Activated naive CD8-positive, alpha-beta T cell treated with anti-CD3 and anti-CD28 coated beads, Interleukin-2, amount 50 U/mL, for 16 hours (primary cell): Measurements from ENCODE around the gene AKAP6.

Source experiments
- DNase-seq: peaks from one replicate; pipeline ENCODE4 v3.0.0-alpha.2; 2020; ENCODE audit warnings: low read depth, low spot score

The AKAP6 gene

GRCh38 chr14:32622742-32623141 lies 293.6 kb downstream of the AKAP6 start:
- no peak for DNase-seq

DNA sequence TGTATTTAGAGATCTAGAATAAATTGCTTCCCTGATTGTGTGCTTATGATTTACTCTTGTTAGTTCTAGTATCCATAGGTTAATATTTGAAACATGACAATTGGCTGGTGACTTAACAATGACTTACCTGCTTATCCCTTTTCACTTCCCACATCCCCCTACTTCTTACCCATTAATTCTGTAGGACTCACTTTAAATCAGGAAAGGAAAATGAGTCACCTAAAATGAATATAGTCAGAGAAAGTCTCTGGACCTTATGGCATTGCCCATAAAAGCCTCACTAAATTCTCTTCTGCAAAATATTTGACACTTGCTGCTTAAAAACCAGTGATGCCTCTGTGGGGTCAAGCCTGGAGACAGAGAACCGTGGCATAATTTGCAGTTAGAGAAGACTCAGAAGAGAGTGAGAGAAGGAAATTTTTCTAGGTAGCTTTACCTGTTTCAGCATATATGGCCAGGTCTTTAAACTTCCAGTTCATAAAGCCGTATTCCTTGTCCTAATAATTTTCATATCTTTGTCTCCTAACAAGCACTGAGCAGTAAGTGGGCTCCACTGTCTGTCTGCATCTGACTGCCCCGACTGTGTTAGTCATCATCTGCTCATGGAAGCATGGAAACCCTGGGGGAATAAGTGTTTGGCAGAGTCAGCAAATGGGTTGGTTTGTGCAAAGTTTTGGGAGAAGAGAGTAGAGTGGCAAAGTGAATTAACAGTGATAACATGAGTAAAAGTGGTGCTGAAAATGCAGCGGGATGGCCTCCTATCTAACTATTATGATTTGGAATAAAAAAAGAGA lies 294.4 kb downstream of the AKAP6 start:
- no peak for DNase-seq

- DNase-seq, result no peak
Observed at GRCh38 chr14:32625211-32625610, 296.1 kb downstream of the AKAP6 start.

DNA sequence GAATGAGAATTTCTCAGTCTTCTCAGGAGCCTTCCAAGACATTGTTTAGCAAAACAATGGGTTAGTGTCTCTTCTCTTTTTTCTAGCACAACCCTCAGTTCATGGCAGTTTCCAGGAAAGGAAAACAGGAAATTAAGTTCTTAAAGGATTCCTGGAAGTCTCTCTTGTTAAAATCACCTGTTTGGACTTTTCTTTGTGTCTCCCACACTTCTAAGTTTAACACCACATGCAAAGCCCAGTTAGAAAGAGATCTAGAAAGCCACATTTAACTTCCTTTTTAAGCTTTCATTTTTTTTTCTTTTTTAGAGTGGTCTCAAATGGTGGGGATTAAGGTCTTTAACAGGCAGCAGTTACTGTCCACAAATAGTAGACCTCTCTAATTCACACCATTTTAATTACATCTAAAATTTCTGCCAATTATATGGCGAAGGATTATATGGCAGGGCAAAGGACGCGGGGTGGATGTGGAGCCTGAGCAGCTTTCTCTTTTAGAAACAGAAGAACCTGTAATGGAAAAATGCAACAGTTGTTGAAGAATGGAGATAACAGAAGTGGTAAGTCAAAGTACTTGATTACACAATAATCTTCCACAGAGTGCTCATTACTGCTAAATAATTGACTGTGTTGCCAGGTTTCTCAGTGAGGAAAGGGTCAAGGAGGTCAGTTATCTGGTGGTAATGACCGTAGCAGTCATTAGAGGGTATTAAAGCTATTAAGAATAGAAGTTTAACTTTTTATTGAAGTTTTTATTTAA lies 298.6 kb downstream of the AKAP6 start:
- DNase-seq, result no peak

DNA sequence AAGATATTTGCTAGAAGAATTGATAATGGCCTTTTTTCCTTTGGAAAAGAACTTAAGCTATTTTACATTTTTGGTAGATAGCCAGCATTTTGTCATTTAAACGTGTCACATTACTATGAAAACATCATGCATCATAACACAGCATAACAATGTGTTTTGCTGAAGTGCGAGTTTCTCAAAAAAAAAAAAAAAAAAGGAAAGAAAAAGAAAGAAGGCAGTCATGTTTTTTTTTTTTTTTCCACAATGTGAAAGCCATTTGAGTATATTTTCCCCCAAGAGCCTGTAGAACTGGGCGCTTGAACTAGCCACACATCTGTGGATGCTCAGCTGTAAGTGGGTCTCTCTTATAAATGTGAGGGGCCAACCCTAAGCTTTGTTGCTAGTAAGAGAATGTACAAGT lies 300.1 kb downstream of the AKAP6 start:
- no peak for DNase-seq

GRCh38 chr14:32630701-32631100 lies 301.6 kb downstream of the AKAP6 start:
- DNase-seq, result no peak

- DNase-seq, result no peak
Observed at GRCh38 chr14:32633224-32633859, 304.2 kb downstream of the AKAP6 start.

- no peak for DNase-seq
Observed at GRCh38 chr14:32633930-32634329, 304.8 kb downstream of the AKAP6 start.

DNA sequence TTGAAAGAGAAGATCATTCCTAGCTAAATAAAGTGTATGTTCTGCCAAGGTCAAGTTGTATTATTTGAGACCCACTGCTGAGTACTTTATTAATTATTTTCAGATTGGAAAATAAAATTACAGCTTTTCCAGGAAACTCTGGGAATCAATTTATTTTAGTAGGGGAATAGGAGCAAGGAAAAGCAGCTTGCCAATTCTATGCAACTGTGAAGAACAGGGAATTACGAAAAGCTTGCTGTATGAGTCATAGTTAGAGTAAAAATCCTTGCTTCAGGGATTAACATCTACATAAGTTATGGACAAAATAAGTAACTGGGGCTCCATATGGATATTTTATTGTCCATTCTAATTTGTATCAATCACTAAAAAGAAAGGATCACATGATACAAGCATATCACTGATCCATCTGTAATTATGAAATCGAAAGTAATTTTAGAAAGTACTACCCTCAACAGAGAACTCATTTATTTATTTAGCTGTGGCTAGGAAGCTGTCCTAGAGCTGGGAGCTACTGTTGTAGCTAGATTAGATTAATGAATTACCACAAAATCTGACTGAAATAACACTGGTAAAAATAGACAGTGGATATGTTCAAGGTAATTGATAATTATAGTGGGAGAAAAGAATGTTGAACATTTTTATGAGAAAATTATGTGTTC lies 306.1 kb downstream of the AKAP6 start:
- DNase-seq, result no peak

DNA sequence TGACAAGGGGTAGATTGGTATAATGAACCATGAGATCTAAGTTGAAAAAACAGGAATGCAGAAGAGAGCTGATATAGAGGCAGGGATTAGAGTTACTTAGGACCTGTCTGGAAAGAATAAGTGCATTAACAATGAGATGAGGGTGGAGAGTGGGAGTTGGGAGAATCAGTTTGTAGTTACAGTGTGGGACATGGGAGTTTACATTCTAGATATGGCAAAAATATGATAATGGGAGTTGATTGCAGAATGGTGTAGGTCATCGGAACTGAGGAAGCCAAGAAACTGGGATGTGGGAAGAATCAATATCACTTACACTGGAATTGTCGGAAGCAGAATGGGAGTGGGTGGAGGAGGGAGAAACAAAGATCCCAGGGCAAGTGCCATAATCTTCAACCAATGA lies 308.5 kb downstream of the AKAP6 start:
- DNase-seq, result no peak

DNA sequence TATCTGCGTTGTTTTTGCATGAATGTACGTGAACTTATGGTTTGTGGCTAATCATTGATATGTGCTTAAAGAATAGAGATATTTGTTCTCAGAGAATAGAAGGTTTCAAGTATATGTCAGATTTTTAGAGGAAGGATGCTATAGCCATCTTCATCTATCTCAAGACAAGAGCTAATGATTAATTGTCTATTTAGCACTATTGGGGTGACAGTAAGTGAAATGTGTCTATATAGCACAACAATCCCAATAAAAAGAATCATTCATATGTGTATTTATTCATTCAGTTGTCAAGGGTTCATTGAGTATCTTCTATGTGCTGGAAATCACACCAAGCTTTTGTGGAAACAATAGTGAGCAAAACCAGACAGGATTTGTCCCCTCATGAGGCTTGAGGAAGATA lies 310.1 kb downstream of the AKAP6 start:
- DNase-seq, result no peak

DNA sequence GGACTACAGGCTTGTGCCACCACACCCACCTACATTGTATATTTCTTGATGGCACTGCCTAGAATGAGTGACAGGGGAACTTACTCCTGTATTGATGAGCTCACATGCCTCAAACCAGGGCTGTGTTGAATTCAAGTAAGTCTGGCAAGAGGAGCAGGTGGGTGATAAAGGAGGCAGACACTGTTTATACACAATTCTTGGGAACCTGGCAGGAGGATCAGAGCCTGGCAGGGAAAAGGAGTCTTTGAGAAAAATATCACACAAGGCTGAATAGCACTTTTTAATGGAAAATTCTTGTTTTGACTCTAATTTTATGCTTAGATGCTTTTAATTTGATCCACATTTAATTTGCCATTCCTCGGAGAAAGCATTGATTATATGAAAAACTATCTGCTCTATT lies 316.5 kb downstream of the AKAP6 start:
- DNase-seq, result no peak

DNA sequence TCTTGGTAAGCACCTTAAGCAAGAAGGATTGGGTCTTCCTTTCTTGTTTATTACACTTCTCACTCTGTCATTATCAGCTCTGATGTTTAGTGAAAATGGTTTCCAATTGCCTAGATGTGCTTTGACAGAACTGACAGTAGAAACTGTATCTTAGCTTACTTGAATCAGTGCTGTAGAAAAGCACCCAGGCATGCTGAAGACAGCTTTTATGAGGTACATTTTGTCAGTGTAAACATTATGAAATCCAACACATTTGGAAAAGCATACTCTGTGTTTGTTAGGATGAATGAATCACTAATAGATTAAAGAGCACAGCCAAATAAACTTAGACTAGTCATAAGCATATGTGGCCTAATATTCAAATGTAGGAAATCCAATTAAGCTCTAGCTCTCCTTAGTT lies 319.3 kb downstream of the AKAP6 start:
- no peak for DNase-seq

DNA sequence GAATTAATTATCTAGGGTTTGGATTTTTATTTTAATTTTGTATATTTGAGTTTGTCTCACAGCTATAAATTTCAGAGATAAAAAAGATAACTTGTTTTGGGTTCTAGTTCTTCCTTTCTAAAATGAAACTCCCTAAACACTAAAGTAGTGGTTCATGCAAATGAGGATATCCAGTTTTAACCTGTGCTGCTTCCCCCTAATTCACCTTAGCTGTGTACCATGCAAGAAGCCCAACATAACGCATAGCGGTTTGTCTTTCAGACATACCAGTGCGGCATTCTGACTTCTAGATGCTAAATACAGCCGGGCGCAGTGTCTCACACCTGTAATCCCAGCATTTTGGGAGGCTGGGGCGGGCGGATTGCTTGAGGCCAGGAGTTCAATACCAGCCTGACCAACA lies 320.9 kb downstream of the AKAP6 start:
- no peak for DNase-seq

- no peak for DNase-seq
Observed at GRCh38 chr14:32650665-32651064, 321.6 kb downstream of the AKAP6 start.

GRCh38 chr14:32654106-32654505 lies 325.0 kb downstream of the AKAP6 start:
- no peak for DNase-seq

DNA sequence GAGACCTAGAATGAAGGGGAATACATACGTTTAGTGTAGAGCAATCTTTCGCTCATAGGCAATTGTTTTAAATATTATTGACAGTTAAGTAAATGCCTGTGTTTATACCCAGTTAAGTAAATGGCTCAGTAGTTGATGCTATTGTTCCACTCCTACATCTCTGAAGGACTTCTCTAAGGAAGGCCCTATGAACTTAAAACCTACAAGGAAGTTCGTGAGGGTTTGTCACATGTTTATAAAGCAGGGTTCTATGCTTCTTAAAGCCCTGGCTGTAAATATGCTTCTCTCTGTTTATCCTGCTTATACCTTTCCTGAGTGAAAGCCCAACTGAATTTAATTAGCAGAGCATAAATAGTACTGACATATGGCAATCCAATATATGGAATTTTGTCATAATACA lies 327.5 kb downstream of the AKAP6 start:
- no peak for DNase-seq

- DNase-seq, result no peak
Observed at GRCh38 chr14:32657081-32657480, 328.0 kb downstream of the AKAP6 start.

DNA sequence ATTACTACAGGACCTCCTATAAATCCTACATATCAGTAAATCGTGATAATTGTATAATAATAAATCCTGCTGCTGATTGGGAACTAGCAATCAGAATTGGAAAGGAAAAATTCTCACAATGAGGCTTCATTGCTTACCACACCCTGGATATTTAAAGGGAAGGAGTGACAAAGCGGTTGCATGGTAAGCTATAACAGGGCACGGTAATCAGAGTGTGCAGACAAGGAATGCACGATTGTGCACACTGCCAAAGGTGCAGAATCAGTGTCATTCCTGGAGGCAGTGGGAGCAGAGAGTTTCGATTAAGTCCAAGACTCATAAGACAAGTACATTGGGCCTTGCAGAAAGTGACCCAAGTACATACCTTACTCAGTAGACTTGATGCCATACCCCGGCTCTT lies 332.1 kb downstream of the AKAP6 start:
- no peak for DNase-seq

- DNase-seq, result no peak
Observed at GRCh38 chr14:32662211-32662610, 333.1 kb downstream of the AKAP6 start.

DNA sequence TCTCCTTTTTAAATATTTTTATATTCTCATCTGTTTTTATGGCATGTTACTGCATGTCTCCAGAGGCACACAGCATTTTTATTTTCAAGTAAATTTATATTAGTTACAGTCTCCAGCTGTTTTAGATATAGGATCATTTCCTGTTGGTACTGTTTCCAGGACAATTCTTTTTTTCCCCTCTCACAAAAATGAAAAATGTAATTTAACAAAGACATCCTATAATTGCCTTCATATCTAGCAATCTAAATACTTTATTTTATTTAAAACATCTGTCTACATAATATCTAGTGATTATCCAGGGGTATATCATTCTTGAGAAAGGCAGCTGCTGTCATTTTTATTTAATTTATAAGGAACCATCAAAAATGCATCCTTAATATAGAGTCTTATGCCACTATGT lies 337.2 kb downstream of the AKAP6 start:
- DNase-seq, result no peak

- no peak for DNase-seq
Observed at GRCh38 chr14:32667287-32667686, 338.2 kb downstream of the AKAP6 start.
